Peyer's patch (tissue), 4 donors: Measurements from ENCODE around the gene USP17L10. TPM values are rescaled to one million over a fixed set of nuclear protein-coding genes. Genes with fewer than 3 reads are reported as not detected.
"Not testable (repeated sequence)": the region's sequence is repeated elsewhere in the genome, so short reads cannot be mapped to it uniquely, and the experiment has no call there.

ENCODE experiments used
- DNase-seq, 3 donors: peaks; one replicate each; pipeline ENCODE4 v3.0.0-alpha.2; 2017 to 2019
- H3K27ac ChIP-seq, 4 donors: fragments of 200-600 bp; sonication (generic); one replicate each; pipeline ENCODE4 v1.5.1; 2016 to 2019
- H3K27me3 ChIP-seq, 2 donors: fragments of 200-600 bp; sonication (generic); one replicate each; pipeline ENCODE4 v1.5.1; 2019
- H3K36me3 ChIP-seq, 3 donors: fragments of 200-600 bp; sonication (generic); one replicate each; pipeline ENCODE4 v1.5.1; 2016 to 2019
- H3K4me1 ChIP-seq, 4 donors: fragments of 200-600 bp; sonication (generic); one replicate each; pipeline ENCODE4 v1.5.1; 2016 to 2019
- H3K4me3 ChIP-seq, 4 donors: fragments of 200-600 bp; sonication (generic); 1 replicate in 3 of 4; 2 replicates in 1 of 4; pipeline ENCODE4 v1.5.1; 2016 to 2019; ENCODE audit warnings: mild to moderate bottlenecking in 1 of 4
- H3K9me3 ChIP-seq, 4 donors: fragments of 200-600 bp; sonication (generic); one replicate each; pipeline ENCODE4 v1.5.1; 2016 to 2019; ENCODE audit warnings: mild to moderate bottlenecking in 1 of 4
- total RNA-seq, 4 donors: library from RNA; depleted of rRNA; stranded (reverse); fragments of >200 nt; gene quantifications; one replicate each; pipeline ENCODE4 v1.1.0, GENCODE V29; 2016

The USP17L10 gene, protein sequence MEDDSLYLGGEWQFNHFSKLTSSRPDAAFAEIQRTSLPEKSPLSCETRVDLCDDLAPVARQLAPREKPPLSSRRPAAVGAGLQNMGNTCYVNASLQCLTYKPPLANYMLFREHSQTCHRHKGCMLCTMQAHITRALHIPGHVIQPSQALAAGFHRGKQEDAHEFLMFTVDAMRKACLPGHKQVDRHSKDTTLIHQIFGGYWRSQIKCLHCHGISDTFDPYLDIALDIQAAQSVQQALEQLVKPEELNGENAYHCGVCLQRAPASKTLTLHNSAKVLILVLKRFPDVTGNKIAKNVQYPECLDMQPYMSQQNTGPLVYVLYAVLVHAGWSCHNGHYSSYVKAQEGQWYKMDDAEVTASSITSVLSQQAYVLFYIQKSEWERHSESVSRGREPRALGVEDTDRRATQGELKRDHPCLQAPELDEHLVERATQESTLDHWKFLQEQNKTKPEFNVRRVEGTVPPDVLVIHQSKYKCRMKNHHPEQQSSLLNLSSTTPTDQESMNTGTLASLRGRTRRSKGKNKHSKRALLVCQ
- total RNA-seq: not detected

DNA sequence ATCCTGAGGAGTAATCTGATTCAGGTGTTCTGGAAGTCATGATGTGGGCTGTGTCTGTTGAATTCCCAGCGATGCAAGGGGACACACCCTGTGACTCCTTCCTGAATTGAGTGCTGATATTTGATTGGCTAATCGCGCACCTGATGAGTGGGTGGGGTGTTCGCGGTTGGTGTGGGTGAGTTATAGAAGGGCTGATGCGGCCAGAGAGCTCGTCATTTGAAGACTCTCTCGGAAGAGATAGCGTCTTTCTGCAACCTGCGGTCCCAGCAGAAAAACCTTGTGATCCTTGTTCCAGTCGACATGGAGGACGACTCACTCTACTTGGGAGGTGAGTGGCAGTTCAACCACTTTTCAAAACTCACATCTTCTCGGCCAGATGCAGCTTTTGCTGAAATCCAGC, at the start of gene USP17L10:
Gene USP17L10, plus strand, starts transcription at position 301 of the 400 bp plus-strand sequence. Its CDS starts 0 bp downstream, at position 301.
- not testable (repeated sequence) for H3K36me3 ChIP-seq, H3K27me3 ChIP-seq, H3K4me1 ChIP-seq, DNase-seq, H3K27ac ChIP-seq, H3K9me3 ChIP-seq, H3K4me3 ChIP-seq

DNA sequence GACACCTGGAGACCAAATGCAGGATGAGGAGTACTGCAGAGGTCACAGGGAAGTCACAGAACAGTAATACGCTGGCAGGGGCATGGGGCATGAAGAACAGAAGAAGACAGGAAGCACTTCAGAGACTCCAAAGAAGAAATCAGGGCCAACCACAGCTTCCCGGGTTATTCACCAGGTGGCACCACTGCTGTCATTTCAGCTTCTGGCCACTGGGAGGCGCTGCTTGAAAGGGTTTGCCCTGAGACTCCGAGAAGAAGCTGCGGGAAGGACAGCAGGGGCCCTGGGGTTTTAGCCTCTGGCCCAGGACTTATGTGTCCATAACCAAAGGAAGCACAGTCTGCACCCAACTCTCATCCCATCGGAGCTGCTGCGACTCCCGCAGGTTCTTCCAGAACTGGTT, 44.5 kb upstream of the USP17L10 start:
- not testable (repeated sequence) for H3K36me3 ChIP-seq, DNase-seq

DNA sequence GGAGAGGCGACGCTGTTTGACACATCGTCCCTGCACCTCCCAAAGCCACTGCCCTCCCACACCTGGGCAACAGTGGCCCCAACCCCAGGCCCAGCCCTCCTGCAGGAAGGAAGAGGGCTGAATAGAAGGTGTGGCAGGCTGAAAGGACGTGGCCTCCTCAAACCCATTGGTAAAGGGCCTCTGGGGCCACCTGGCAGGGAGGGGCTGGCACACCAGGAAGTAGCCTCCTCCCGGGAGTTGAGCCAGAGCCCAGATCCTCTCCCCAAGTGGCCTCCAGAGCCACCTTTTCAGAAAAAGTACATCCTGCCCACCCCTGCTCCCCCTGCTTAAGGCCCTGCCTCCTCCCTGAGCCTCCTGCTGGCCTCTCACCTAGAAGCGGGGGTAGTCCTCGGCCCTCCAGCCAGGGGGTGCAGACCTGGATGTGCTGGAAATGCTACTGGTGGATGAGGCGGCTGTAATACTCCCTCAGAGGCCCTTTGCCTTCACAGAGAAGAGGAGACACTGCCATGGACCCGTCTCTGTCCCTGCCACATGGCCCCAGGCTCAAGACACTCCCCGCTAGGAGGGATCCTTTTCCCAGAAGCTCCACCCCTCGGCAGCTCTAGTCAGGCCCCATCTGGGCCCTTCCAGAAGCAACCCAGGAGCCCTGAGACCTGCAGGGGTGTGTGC, 40.5 kb upstream of the USP17L10 start, which contains the start of gene FAM90A26:
Gene FAM90A26, plus strand, starts transcription at position 619 of the 669 bp plus-strand sequence. CDS start 2,764 bp downstream, outside the sequence.
- not testable (repeated sequence) for H3K27me3 ChIP-seq, H3K9me3 ChIP-seq, H3K36me3 ChIP-seq, H3K27ac ChIP-seq, H3K4me1 ChIP-seq, DNase-seq, H3K4me3 ChIP-seq

More for the DNA sequence above, 44.5 kb upstream of the USP17L10 start:
- not testable (repeated sequence) for H3K4me1 ChIP-seq, H3K9me3 ChIP-seq, H3K27ac ChIP-seq, H3K27me3 ChIP-seq, H3K4me3 ChIP-seq

DNA sequence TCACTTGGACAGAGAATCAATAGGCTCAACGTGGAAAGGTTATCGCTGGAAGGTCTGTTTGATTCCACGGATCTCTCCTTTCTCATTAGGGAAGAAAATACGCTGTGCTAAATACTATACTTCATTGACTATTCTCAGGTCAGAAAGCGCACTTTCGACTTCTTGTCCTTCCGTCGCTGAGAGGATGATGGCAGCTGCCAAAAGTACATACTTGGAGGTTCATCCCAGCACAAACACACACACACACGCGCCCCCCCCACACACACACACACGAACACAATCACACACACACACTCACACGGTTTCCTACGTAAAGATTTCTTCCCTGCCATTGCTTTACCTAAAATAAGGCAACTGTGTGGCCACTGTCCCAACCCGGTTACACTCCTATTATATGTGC, 4.2 kb downstream of the USP17L10 start:
- not testable (repeated sequence) for H3K4me1 ChIP-seq, H3K4me3 ChIP-seq, H3K27ac ChIP-seq, H3K27me3 ChIP-seq, H3K9me3 ChIP-seq, H3K36me3 ChIP-seq
- DNase-seq: peak in 1 of 3 donors; percentile 21

DNA sequence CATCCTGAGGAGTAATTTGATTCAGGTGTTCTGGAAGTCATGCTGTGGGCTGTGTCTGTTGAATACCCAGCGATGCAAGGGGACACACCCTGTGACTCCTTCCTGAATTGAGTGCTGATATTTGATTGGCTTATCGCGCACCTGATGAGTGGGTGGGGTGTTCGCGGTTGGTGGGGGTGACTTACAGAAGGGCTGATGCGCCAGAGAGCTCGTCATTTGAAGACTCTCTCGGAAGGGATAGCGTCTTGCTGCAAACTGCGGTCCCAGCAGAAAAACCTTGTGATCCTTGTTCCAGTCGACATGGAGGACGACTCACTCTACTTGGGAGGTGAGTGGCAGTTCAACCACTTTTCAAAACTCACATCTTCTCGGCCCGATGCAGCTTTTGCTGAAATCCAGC, 4.6 kb downstream of the USP17L10 start, which contains the start of gene USP17L11:
Gene USP17L11, plus strand, starts transcription at position 301 of the 400 bp plus-strand sequence. Its CDS starts 0 bp downstream, at position 301.
- H3K36me3 ChIP-seq, DNase-seq, H3K27ac ChIP-seq, H3K4me3 ChIP-seq, H3K4me1 ChIP-seq, H3K9me3 ChIP-seq, H3K27me3 ChIP-seq: not testable (repeated sequence)

DNA sequence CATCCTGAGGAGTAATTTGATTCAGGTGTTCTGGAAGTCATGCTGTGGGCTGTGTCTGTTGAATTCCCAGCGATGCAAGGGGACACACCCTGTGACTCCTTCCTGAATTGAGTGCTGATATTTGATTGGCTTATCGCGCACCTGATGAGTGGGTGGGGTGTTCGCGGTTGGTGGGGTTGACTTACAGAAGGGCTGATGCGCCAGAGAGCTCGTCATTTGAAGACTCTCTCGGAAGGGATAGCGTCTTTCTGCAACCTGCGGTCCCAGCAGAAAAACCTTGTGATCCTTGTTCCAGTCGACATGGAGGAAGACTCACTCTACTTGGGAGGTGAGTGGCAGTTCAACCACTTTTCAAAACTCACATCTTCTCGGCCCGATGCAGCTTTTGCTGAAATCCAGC, 9.4 kb downstream of the USP17L10 start, which contains the start of gene USP17L12:
Gene USP17L12, plus strand, starts transcription at position 301 of the 400 bp plus-strand sequence. Its CDS starts 0 bp downstream, at position 301.
- DNase-seq: not testable (repeated sequence)

DNA sequence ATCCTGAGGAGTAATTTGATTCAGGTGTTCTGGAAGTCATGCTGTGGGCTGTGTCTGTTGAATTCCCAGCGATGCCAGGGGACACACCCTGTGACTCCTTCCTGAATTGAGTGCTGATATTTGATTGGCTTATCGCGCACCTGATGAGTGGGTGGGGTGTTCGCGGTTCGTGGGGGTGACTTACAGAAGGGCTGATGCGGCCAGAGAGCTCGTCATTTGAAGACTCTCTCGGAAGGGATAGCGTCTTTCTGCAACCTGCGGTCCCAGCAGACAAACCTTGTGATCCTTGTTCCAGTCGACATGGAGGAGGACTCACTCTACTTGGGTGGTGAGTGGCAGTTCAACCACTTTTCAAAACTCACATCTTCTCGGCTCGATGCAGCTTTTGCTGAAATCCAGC, 14.1 kb downstream of the USP17L10 start, which contains the start of gene USP17L13:
Gene USP17L13, plus strand, starts transcription at position 301 of the 400 bp plus-strand sequence. Its CDS starts 0 bp downstream, at position 301.
- not testable (repeated sequence) for DNase-seq, H3K4me3 ChIP-seq, H3K4me1 ChIP-seq, H3K9me3 ChIP-seq, H3K27ac ChIP-seq, H3K36me3 ChIP-seq, H3K27me3 ChIP-seq

More for the DNA sequence above, 9.4 kb downstream of the USP17L10 start, which contains the start of gene USP17L12:
- not testable (repeated sequence) for H3K9me3 ChIP-seq, H3K36me3 ChIP-seq, H3K4me1 ChIP-seq, H3K4me3 ChIP-seq, H3K27me3 ChIP-seq, H3K27ac ChIP-seq

DNA sequence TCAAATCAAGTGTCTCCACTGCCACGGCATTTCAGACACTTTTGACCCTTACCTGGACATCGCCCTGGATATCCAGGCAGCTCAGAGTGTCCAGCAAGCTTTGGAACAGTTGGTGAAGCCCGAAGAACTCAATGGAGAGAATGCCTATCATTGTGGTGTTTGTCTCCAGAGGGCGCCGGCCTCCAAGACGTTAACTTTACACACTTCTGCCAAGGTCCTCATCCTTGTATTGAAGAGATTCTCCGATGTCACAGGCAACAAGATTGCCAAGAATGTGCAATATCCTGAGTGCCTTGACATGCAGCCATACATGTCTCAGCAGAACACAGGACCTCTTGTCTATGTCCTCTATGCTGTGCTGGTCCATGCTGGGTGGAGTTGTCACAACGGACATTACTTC, 19.8 kb downstream of the USP17L10 start:
- not testable (repeated sequence) for H3K4me1 ChIP-seq, H3K4me3 ChIP-seq, H3K27me3 ChIP-seq, H3K27ac ChIP-seq, H3K9me3 ChIP-seq, H3K36me3 ChIP-seq
- DNase-seq: peak in 1 of 3 donors; percentile 39

DNA sequence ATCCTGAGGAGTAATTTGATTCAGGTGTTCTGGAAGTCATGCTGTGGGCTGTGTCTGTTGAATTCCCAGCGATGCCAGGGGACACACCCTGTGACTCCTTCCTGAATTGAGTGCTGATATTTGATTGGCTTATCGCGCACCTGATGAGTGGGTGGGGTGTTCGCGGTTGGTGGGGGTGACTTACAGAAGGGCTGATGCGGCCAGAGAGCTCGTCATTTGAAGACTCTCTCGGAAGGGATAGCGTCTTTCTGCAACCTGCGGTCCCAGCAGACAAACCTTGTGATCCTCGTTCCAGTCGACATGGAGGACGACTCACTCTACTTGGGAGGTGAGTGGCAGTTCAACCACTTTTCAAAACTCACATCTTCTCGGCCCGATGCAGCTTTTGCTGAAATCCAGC, 23.6 kb downstream of the USP17L10 start, which contains the start of gene USP17L15:
Gene USP17L15, plus strand, starts transcription at position 301 of the 400 bp plus-strand sequence. Its CDS starts 0 bp downstream, at position 301.
- not testable (repeated sequence) for H3K9me3 ChIP-seq, DNase-seq

DNA sequence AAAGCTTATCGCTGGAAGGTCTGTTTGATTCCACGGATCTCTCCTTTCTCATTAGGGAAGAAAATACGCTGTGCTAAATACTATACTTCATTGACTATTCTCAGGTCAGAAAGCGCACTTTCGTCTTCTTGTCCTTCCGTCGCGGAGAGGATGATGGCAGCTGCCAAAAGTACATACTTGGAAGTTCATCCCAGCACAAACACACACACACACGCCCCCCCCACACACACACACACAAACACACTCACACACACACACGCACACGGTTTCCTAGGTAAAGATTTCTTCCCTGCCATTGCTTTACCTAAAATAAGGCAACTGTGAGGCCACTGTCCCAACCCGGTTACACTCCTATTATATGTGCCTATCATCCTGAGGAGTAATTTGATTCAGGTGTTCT, 28.0 kb downstream of the USP17L10 start:
- not testable (repeated sequence) for H3K4me1 ChIP-seq, H3K9me3 ChIP-seq, H3K27me3 ChIP-seq, H3K27ac ChIP-seq, H3K36me3 ChIP-seq, H3K4me3 ChIP-seq
- peak; percentile 16 to 22 (median 18) for DNase-seq

More for the DNA sequence above, 23.6 kb downstream of the USP17L10 start, which contains the start of gene USP17L15:
- not testable (repeated sequence) for H3K36me3 ChIP-seq, H3K4me1 ChIP-seq, H3K27ac ChIP-seq, H3K4me3 ChIP-seq, H3K27me3 ChIP-seq

DNA sequence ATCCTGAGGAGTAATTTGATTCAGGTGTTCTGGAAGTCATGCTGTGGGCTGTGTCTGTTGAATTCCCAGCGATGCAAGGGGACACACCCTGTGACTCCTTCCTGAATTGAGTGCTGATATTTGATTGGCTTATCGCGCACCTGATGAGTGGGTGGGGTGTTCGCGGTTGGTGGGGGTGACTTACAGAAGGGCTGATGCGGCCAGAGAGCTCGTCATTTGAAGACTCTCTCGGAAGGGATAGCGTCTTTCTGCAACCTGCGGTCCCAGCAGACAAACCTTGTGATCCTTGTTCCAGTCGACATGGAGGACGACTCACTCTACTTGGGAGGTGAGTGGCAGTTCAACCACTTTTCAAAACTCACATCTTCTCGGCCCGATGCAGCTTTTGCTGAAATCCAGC, 33.1 kb downstream of the USP17L10 start, which contains the start of gene USP17L17:
Gene USP17L17, plus strand, starts transcription at position 301 of the 400 bp plus-strand sequence. Its CDS starts 0 bp downstream, at position 301.
- not testable (repeated sequence) for H3K27me3 ChIP-seq, H3K9me3 ChIP-seq, H3K27ac ChIP-seq, H3K4me1 ChIP-seq, H3K36me3 ChIP-seq, DNase-seq, H3K4me3 ChIP-seq

DNA sequence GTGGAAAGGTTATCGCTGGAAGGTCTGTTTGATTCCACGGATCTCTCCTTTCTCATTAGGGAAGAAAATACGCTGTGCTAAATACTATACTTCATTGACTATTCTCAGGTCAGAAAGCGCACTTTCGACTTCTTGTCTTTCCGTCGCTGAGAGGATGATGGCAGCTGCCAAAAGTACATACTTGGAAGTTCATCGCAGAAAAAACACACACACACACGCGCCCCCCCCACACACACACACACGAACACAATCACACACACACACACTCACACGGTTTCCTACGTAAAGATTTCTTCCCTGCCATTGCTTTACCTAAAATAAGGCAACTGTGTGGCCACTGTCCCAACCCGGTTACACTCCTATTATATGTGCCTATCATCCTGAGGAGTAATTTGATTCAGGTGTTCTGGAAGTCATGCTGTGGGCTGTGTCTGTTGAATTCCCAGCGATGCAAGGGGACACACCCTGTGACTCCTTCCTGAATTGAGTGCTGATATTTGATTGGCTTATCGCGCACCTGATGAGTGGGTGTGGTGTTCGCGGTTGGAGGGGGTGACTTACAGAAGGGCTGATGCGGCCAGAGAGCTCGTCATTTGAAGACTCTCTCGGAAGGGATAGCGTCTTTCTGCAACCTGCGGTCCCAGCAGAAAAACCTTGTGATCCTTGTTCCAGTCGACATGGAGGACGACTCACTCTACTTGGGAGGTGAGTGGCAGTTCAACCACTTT, 37.7 kb downstream of the USP17L10 start, which contains the start of gene USP17L18:
Gene USP17L18, plus strand, starts transcription at position 678 of the 728 bp plus-strand sequence. Its CDS starts 0 bp downstream, at position 678.
- H3K36me3 ChIP-seq, H3K9me3 ChIP-seq, H3K4me1 ChIP-seq, H3K27me3 ChIP-seq, H3K4me3 ChIP-seq, H3K27ac ChIP-seq: not testable (repeated sequence)
- peak; percentile 7 to 45 (median 16) for DNase-seq

DNA sequence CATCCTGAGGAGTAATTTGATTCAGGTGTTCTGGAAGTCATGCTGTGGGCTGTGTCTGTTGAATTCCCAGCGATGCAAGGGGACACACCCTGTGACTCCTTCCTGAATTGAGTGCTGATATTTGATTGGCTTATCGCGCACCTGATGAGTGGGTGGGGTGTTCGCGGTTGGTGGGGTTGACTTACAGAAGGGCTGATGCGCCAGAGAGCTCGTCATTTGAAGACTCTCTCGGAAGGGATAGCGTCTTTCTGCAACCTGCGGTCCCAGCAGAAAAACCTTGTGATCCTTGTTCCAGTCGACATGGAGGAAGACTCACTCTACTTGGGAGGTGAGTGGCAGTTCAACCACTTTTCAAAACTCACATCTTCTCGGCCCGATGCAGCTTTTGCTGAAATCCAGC, 42.6 kb downstream of the USP17L10 start, which contains the start of gene USP17L19:
Gene USP17L19, plus strand, starts transcription at position 301 of the 400 bp plus-strand sequence. Its CDS starts 0 bp downstream, at position 301.
- not testable (repeated sequence) for H3K9me3 ChIP-seq, H3K27me3 ChIP-seq, DNase-seq, H3K27ac ChIP-seq, H3K4me1 ChIP-seq, H3K36me3 ChIP-seq, H3K4me3 ChIP-seq

DNA sequence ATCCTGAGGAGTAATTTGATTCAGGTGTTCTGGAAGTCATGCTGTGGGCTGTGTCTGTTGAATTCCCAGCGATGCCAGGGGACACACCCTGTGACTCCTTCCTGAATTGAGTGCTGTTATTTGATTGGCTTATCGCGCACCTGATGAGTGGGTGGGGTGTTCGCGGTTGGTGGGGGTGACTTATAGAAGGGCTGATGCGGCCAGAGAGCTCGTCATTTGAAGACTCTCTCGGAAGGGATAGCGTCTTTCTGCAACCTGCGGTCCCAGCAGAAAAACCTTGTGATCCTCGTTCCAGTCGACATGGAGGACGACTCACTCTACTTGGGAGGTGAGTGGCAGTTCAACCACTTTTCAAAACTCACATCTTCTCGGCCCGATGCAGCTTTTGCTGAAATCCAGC, 47.4 kb downstream of the USP17L10 start, which contains the start of gene USP17L20:
Gene USP17L20, plus strand, starts transcription at position 301 of the 400 bp plus-strand sequence. Its CDS starts 0 bp downstream, at position 301.
- H3K9me3 ChIP-seq, H3K4me3 ChIP-seq, H3K27ac ChIP-seq, H3K4me1 ChIP-seq, H3K36me3 ChIP-seq, H3K27me3 ChIP-seq, DNase-seq: not testable (repeated sequence)
